GM12892 (cell line): ENCODE data around the gene JAKMIP1.

Experiments
- POLR2A ChIP-seq: IDR thresholded peaks from 2 replicates; pipeline ENCODE4 v1.6.1; 2011; ENCODE audit warnings: low read depth, low read length, control low read depth
- POLR2AphosphoS5 ChIP-seq: IDR thresholded peaks from 2 replicates; pipeline ENCODE4 v1.6.1; 2011; ENCODE audit warnings: low read depth, low read length, control low read depth

- TF ChIP-seq POLR2A, result no peak
- TF ChIP-seq POLR2AphosphoS5, result no peak
These were observed 145.3 kb downstream of the JAKMIP1 start for GRCh38 chr4:6055030-6055429.
